PFSK-1 (cell line): ENCODE measurements around the gene PRDM16.

Experiments used
- FOXP2 ChIP-seq: optimal IDR thresholded peaks from 2 replicates; pipeline ENCODE3; 2011; ENCODE audit warnings: borderline replicate concordance, control low read depth, inconsistent platforms; ENCODE audit not compliant: insufficient read depth; ENCODE audit errors: extremely low read length, extremely low read depth
- POLR2AphosphoS5 ChIP-seq: IDR thresholded peaks from 2 replicates; pipeline ENCODE4 v1.6.1; 2012; ENCODE audit warnings: low read depth, mild to moderate bottlenecking, control low read depth, low read length, moderate library complexity
- SIN3A ChIP-seq: IDR thresholded peaks from 2 replicates; pipeline ENCODE4 v1.6.1; 2012; ENCODE audit warnings: mild to moderate bottlenecking, low read length, moderate library complexity, borderline replicate concordance; ENCODE audit not compliant: insufficient read depth
- TAF1 ChIP-seq: IDR thresholded peaks from 2 replicates; pipeline ENCODE4 v1.6.1; 2012; ENCODE audit warnings: low read length, control low read depth, borderline replicate concordance; ENCODE audit not compliant: insufficient read depth
- TF ChIP-seq, protein P1 (sequence below), 2 experiments: IDR thresholded peaks; 2 replicates each; pipeline versions ENCODE4 v1.6.1 to v1.8.0; 2011 to 2012; ENCODE audit warnings: low read depth in 2 of 2, low read length in 2 of 2, control low read depth in 1 of 2, inconsistent platforms in 1 of 2, mild to moderate bottlenecking in 1 of 2, moderate library complexity in 1 of 2; ENCODE audit not compliant: insufficient read depth in 1 of 2

Gene PRDM16

DNA sequence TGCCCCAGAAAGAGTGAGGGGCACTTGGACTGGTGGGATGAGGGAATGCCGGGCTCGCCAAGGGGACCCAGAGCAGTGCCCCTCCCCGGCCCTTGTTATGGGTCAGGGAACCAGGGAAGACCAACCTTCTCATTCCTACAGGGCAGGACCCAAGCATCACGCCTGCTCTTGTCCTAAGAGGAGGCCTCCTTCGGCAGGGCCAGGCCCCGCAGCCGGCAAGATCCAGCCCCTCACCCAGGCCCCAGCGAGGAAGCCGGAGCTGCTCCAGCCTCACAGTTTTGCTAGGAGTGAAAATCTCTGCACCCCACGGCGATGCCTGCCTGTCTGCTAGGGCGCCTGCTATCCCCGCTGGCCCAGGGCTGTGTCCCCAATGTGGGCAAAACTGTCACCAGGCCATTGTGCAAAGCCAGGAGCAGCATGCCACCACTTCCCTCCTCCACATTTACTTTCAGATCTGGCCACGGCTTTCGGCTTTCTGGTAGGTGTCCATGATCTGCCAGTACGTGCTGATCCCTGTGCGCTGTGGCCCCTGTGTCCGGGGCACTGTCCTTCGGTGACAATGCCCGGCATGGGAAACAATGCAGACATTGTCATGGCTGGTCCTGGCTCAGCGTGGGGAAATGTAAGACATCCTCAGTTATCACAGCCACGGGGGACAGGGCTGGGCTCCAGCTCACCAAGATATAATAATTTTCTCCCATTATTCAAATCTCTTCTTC lies 38.2 kb upstream of the PRDM16 start:
- TF ChIP-seq TAF1 (no peak), POLR2AphosphoS5 (no peak), FOXP2 (no peak), SIN3A (no peak)
- TF ChIP-seq, protein P1, sequence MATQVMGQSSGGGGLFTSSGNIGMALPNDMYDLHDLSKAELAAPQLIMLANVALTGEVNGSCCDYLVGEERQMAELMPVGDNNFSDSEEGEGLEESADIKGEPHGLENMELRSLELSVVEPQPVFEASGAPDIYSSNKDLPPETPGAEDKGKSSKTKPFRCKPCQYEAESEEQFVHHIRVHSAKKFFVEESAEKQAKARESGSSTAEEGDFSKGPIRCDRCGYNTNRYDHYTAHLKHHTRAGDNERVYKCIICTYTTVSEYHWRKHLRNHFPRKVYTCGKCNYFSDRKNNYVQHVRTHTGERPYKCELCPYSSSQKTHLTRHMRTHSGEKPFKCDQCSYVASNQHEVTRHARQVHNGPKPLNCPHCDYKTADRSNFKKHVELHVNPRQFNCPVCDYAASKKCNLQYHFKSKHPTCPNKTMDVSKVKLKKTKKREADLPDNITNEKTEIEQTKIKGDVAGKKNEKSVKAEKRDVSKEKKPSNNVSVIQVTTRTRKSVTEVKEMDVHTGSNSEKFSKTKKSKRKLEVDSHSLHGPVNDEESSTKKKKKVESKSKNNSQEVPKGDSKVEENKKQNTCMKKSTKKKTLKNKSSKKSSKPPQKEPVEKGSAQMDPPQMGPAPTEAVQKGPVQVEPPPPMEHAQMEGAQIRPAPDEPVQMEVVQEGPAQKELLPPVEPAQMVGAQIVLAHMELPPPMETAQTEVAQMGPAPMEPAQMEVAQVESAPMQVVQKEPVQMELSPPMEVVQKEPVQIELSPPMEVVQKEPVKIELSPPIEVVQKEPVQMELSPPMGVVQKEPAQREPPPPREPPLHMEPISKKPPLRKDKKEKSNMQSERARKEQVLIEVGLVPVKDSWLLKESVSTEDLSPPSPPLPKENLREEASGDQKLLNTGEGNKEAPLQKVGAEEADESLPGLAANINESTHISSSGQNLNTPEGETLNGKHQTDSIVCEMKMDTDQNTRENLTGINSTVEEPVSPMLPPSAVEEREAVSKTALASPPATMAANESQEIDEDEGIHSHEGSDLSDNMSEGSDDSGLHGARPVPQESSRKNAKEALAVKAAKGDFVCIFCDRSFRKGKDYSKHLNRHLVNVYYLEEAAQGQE (IDR thresholded peaks at IDR 0.05; ENCODE audit: insufficient read depth in 1 of 2, low read depth in 2 of 2, low read length in 2 of 2): no peak

DNA sequence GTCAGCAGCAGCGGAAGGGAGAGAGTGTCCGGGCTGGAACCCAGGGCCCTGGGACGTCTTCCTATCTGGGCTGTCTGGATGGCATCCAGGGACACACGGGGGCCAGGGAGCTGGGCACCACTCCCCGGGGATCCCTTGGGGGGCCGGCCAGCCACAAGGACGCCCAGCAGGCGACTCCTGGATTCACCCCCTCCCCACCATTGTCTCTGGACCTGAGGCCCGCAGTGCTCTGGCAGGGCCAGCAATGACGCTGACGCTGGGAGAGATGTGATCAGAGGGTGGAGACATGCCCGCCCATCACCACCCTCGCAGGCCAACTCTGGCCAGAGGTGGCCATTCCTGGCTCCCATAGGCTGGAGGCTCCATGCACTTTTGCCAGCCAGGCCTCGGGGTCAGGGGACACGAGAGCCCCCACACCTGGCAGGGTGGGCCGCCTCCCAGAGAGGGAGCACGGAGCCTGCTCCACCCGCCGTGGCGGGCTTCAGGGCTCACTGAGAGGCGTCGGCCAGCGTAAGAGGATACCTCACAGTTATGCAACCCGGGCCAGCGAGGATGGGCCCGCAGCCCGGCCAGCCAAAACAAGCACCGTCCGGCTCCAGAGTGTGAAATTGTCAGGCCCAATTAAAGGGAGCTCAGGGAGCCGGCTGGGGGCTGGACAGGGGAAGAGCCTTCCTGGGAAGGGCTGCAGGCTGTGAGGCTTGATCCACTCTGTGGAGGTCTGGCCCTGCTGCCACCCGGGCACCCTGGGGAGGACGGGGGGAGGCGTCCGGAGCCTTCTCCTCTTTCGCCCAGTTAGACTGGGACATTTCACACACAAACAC lies 37.4 kb upstream of the PRDM16 start:
- TF ChIP-seq POLR2AphosphoS5 (no peak), FOXP2 (no peak), TAF1 (no peak), SIN3A (no peak)
- TF ChIP-seq, protein P1 (IDR thresholded peaks at IDR 0.05; ENCODE audit: insufficient read depth in 1 of 2, low read depth in 2 of 2, low read length in 2 of 2): no peak

DNA sequence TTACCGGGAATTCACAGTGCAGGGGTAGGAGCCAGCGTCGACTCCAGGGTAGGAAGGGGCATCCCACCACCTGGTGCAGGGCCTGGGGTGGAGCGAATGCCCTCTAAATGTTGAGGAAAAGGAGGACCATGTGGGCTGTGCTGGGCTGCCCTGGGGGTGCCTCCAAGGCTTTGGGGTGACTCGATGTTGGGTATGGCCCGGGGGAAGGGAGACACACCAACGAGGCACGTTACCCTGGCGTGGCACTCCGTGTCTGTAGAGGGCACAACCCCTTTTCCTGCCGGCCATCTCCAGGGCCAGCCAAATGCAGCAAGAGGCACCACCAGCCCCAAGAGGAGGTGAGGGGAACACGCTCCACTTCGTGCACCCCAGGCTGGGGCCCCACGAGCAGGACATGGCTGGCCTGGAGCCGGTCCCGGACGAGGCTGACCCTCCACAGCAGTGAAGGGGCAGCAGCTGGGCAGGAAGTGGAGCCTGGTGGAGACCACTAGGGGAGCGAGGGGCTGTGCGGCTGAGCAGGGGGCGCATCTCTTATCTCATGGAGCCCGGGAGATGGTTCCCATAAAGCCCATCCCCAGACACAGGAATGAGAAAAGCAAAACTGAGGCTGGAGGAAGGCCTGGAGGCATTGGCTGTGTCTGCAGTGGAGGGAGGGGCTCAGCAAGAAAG lies 36.5 kb upstream of the PRDM16 start:
- TF ChIP-seq, protein P1 (IDR thresholded peaks at IDR 0.05; ENCODE audit: insufficient read depth in 1 of 2, low read depth in 2 of 2, low read length in 2 of 2): no peak
- TF ChIP-seq POLR2AphosphoS5: no peak
- no peak for TF ChIP-seq SIN3A
- TF ChIP-seq FOXP2: no peak
- no peak for TF ChIP-seq TAF1

DNA sequence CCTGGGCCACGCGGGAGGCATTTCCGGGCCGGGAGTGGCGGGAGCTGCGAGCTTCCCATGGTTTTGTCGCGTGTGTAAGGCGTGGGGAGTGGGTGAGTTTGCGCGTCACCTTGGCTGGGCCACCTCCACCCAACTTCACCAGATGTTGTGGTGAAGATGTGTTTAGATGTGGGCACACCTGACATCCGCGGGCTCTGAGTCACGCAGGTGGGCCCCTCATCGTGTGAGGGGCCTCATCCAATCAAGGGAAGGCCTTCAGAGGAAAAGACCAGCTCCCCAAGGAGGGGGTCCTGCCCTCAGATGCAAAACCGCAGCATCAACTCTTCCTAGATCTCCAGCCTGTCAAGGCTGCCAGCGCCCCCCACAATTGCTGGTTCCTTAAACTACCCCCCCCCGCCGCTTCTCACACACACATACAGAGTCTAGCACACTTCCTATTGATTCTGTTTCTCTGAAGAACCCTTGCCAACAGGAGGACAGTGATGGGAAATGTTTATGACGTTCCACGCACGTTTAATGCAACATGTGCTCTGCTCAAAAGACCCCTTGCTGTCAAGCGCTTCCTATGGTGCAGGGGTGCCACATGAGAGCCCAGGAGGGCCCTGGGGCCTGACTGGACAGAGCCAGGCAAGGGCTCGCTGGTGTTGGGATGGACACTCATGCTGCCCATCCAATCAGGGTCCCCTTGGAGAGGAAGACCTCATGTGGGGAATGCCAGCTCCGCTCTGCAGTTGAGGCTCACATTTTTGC lies 35.8 kb upstream of the PRDM16 start:
- TF ChIP-seq FOXP2 (no peak), POLR2AphosphoS5 (no peak), TAF1 (no peak), SIN3A (no peak)
- TF ChIP-seq, protein P1 (IDR thresholded peaks at IDR 0.05; ENCODE audit: insufficient read depth in 1 of 2, low read depth in 2 of 2, low read length in 2 of 2): no peak
